HFFc6 (cell line): ENCODE measurements around the gene MLYCD. TPM values are rescaled to one million over a fixed set of nuclear protein-coding genes. Genes with fewer than 3 reads are reported as not detected.

ENCODE experiments used
- DNase-seq: peaks from one replicate; pipeline ENCODE4 v3.0.0-alpha.2; 2018
- H3K27ac Mint-ChIP-seq: 2 replicates; pipeline ENCODE4 v1.8.0; 2020; ENCODE audit warnings: mild to moderate bottlenecking, mixed read lengths
- H3K27me3 Mint-ChIP-seq: 2 replicates; pipeline ENCODE4 v1.8.0; 2021; ENCODE audit warnings: mild to moderate bottlenecking, moderate library complexity, mixed read lengths; ENCODE audit not compliant: insufficient read depth
- H3K36me3 Mint-ChIP-seq: 2 replicates; pipeline ENCODE4 v1.8.0; 2021; ENCODE audit warnings: low read depth, mixed read lengths
- H3K4me1 Mint-ChIP-seq: 2 replicates; pipeline ENCODE4 v1.8.0; 2020; ENCODE audit warnings: low read depth, mixed read lengths
- H3K4me3 Mint-ChIP-seq: 2 replicates; pipeline ENCODE4 v1.8.0; 2020; ENCODE audit warnings: mild to moderate bottlenecking, moderate library complexity, mixed read lengths
- H3K9me3 Mint-ChIP-seq: 2 replicates; pipeline ENCODE4 v1.8.0; 2020; ENCODE audit warnings: mild to moderate bottlenecking, mixed read lengths
- CTCF ChIP-seq: fragments of 200-600 bp; sonication (generic); IDR thresholded peaks from 2 replicates; pipeline ENCODE4 v1.5.0; 2021; ENCODE audit warnings: antibody characterized with exemption, mild to moderate bottlenecking
- total RNA-seq, 6 experiments: library from RNA; stranded (reverse); fragmentation: NEBNext Ultra II Directional; extraction: Animal tissue kit (Norgen Biotek cat#: 25700); gene quantifications; 2 replicates in 1 of 6; 3 replicates in 5 of 6; pipeline ENCODE4 v1.2.3, GENCODE V29; 2021

Gene MLYCD
- total RNA-seq, 6 experiments from 2014 or later = 1.4 to 2.5 (median 1.9) TPM

- TF ChIP-seq CTCF = peak; percentile 79
- Mint-ChIP-seq H3K9me3 (no peaks in the 10 kb centered on the region), H3K4me3 (peak within 1 kb of the TSS; percentile 58), H3K4me1 (no peaks in the 10 kb centered on the region), H3K36me3 (no peaks in the 10 kb centered on the region), H3K27me3 (peaks cover 9% of the 10 kb centered on the region), H3K27ac (no peak within 1 kb of the TSS)
- no peak for DNase-seq
Measured at GRCh38 chr16:83967838-83968305, 69.0 kb downstream of the MLYCD start, which contains the start of gene NECAB2. TSS of gene NECAB2 (plus strand) at chr16:83968244. CDS start at chr16:83968649, 405 bp downstream.

GRCh38 chr16:83968306-83968851, 69.5 kb downstream of the MLYCD start:
- H3K4me1 Mint-ChIP-seq = no peaks in the 10 kb centered on the region
- no peak overlapping the region for H3K4me3 Mint-ChIP-seq

GRCh38 chr16:83968891-83969649, 70.2 kb downstream of the MLYCD start:
- Mint-ChIP-seq H3K4me3 (no peak overlapping the region), H3K4me1 (no peaks in the 10 kb centered on the region), H3K27ac (no peak overlapping the region), H3K36me3 (no peaks in the 10 kb centered on the region), H3K9me3 (no peaks in the 10 kb centered on the region), H3K27me3 (peaks cover 10% of the 10 kb centered on the region)
- DNase-seq = no peak
- no peak for TF ChIP-seq CTCF

More at GRCh38 chr16:83968306-83968851, 69.5 kb downstream of the MLYCD start:
- no peak for DNase-seq
- TF ChIP-seq CTCF = no peak; the same call in 1 of the 2 replicates
- peaks cover 9% of the 10 kb centered on the region for H3K27me3 Mint-ChIP-seq
- no peak overlapping the region for H3K27ac Mint-ChIP-seq
- H3K9me3 Mint-ChIP-seq = no peaks in the 10 kb centered on the region
- H3K36me3 Mint-ChIP-seq = no peaks in the 10 kb centered on the region

- H3K4me1 Mint-ChIP-seq = no peaks in the 10 kb centered on the region
- no peaks in the 10 kb centered on the region for H3K36me3 Mint-ChIP-seq
- no peak overlapping the region for H3K27ac Mint-ChIP-seq
- H3K9me3 Mint-ChIP-seq = no peaks in the 10 kb centered on the region
- H3K4me3 Mint-ChIP-seq = no peak overlapping the region
- TF ChIP-seq CTCF = no peak
- no peak for DNase-seq
- H3K27me3 Mint-ChIP-seq = peaks cover 12% of the 10 kb centered on the region
Measured at GRCh38 chr16:83969771-83970429, 71.0 kb downstream of the MLYCD start.

- H3K9me3 Mint-ChIP-seq = no peaks in the 10 kb centered on the region
- no peak for TF ChIP-seq CTCF
Measured at GRCh38 chr16:83970430-83970815, 71.5 kb downstream of the MLYCD start.

More at GRCh38 chr16:83970430-83970815, 71.5 kb downstream of the MLYCD start:
- H3K4me1 Mint-ChIP-seq = no peaks in the 10 kb centered on the region
- H3K27ac Mint-ChIP-seq = no peak overlapping the region
- DNase-seq = no peak
- H3K4me3 Mint-ChIP-seq = no peak overlapping the region
- H3K27me3 Mint-ChIP-seq = peaks cover 12% of the 10 kb centered on the region
- no peaks in the 10 kb centered on the region for H3K36me3 Mint-ChIP-seq
